SK-N-SH (cell line): ENCODE results near the gene CCDC177. TPM values are rescaled to one million over a fixed set of nuclear protein-coding genes. Genes with fewer than 3 reads are reported as not detected.

Source experiments
- CTCF ChIA-PET: fragments of 300-600, 350-600 bp; formaldehyde crosslinking; extraction: SDS; loops from one replicate; lab custom pipeline; 2021; lab: Yijun Ruan, JAX
- POLR2A ChIA-PET: fragments of 350-600 bp; sonication (Branson Sonifier 250); formaldehyde crosslinking; extraction: SDS; loops from one replicate; lab custom pipeline; 2020; ENCODE audit warnings: antibody characterized with exemption, inconsistent platforms; lab: Yijun Ruan, JAX
- DNase-seq: peaks from one replicate; pipeline ENCODE4 v3.0.0; 2012
- H2AFZ ChIP-seq: fragments of 200-600 bp; sonication (generic); 2 replicates; pipeline ENCODE4 v1.8.1; 2016; ENCODE audit warnings: antibody characterized with exemption, mild to moderate bottlenecking, low read depth
- H3F3A ChIP-seq: fragments of 200-600 bp; sonication (generic); replicated peaks from 2 replicates; pipeline ENCODE3; 2016; ENCODE audit warnings: antibody characterized with exemption, mild to moderate bottlenecking; ENCODE audit not compliant: insufficient read depth
- H3K27ac ChIP-seq, 2 experiments: fragments of 200-500 bp in 1 of 2; fragments of 200-600 bp in 1 of 2; sonication (Bioruptor generic) in 1 of 2; sonication (generic), shearing (Covaris generic) in 1 of 2; 2 replicates each; pipeline versions ENCODE4 v1.5.1 to v1.6.1; 2014 to 2016; ENCODE audit warnings: low read depth in 2 of 2, inconsistent platforms in 1 of 2, low read length in 1 of 2, mild to moderate bottlenecking in 1 of 2, mixed read lengths in 1 of 2
- H3K27me3 ChIP-seq: fragments of 200-600 bp; sonication (generic), shearing (Covaris generic); 2 replicates; pipeline ENCODE4 v1.6.1; 2016; ENCODE audit warnings: mixed run types; ENCODE audit not compliant: insufficient read depth
- H3K36me3 ChIP-seq, 2 experiments: fragments of 200-500 bp in 1 of 2; fragments of 200-600 bp in 1 of 2; sonication (Bioruptor generic) in 1 of 2; sonication (generic) in 1 of 2; replicated peaks in 1 of 2; 2 replicates each; pipeline versions ENCODE3 to v1.5.1; 2014 to 2016; ENCODE audit warnings: low read length in 1 of 2, mild to moderate bottlenecking in 1 of 2; ENCODE audit not compliant: insufficient read depth in 2 of 2, control insufficient read depth in 1 of 2
- H3K4me1 ChIP-seq, 2 experiments: fragments of 200-500 bp in 1 of 2; fragments of 200-600 bp in 1 of 2; sonication (Bioruptor generic) in 1 of 2; sonication (generic), shearing (Covaris generic) in 1 of 2; 2 replicates each; pipeline versions ENCODE4 v1.5.1 to v1.6.1; 2014 to 2016; ENCODE audit warnings: low read depth in 1 of 2, low read length in 1 of 2, mixed run types in 1 of 2; ENCODE audit not compliant: insufficient read depth in 2 of 2, control insufficient read depth in 1 of 2
- H3K4me2 ChIP-seq: fragments of 200-600 bp; sonication (generic), shearing (Covaris generic); 2 replicates; pipeline ENCODE4 v1.6.1; 2017; ENCODE audit warnings: mixed run types
- H3K4me3 ChIP-seq, 2 experiments: fragments of 200-500 bp in 1 of 2; fragments of 200-600 bp in 1 of 2; sonication (Bioruptor generic) in 1 of 2; sonication (generic), shearing (Covaris generic) in 1 of 2; 2 replicates each; pipeline versions ENCODE4 v1.5.1 to v1.8.1; 2014 to 2016; ENCODE audit warnings: low read depth in 2 of 2, inconsistent platforms in 1 of 2, low read length in 1 of 2, mild to moderate bottlenecking in 1 of 2, mixed read lengths in 1 of 2, moderate library complexity in 1 of 2
- H3K79me2 ChIP-seq: fragments of 200-600 bp; sonication (generic); 2 replicates; pipeline ENCODE4 v1.8.1; 2017; ENCODE audit warnings: mild to moderate bottlenecking; ENCODE audit not compliant: insufficient read depth
- H3K9ac ChIP-seq: fragments of 200-600 bp; sonication (generic); 2 replicates; pipeline ENCODE4 v1.6.1; 2017; ENCODE audit warnings: mixed run types
- H3K9me2 ChIP-seq: fragments of 200-600 bp; sonication (generic); 2 replicates; pipeline ENCODE4 v1.6.1; 2017; ENCODE audit warnings: mixed run types
- H3K9me3 ChIP-seq: fragments of 200-600 bp; sonication (generic); 2 replicates; pipeline ENCODE4 v1.6.1; 2017; ENCODE audit warnings: mixed run types, mild to moderate bottlenecking, moderate library complexity
- H4K20me1 ChIP-seq: fragments of 200-600 bp; sonication (generic); 2 replicates; pipeline ENCODE4 v1.6.1; 2017; ENCODE audit warnings: mild to moderate bottlenecking, mixed run types; ENCODE audit not compliant: insufficient read depth
- CTCF ChIP-seq: fragments of 200-600 bp; sonication (generic); IDR thresholded peaks from 2 replicates; pipeline ENCODE4 v1.6.1; 2017; ENCODE audit warnings: antibody characterized with exemption, mild to moderate bottlenecking, moderate library complexity
- EZH2phosphoT487 ChIP-seq: fragments of 200-600 bp; sonication (generic); IDR thresholded peaks from 2 replicates; pipeline ENCODE4 v1.6.1; 2017; ENCODE audit warnings: low read depth, mixed run types, mild to moderate bottlenecking, antibody characterized with exemption, moderate library complexity, borderline replicate concordance
- FOXM1 ChIP-seq: IDR thresholded peaks from 2 replicates; pipeline ENCODE4 v1.4.0; 2012; ENCODE audit warnings: low read depth, mild to moderate bottlenecking
- GATA2 ChIP-seq: sonication (generic); formaldehyde crosslinking; IDR thresholded peaks from 2 replicates; pipeline ENCODE4 v1.5.0; 2020; ENCODE audit warnings: mild to moderate bottlenecking, missing genetic modification reagents
- MAX ChIP-seq: IDR thresholded peaks from 2 replicates; pipeline ENCODE4 v1.4.0; 2012; ENCODE audit warnings: low read depth
- MEF2A ChIP-seq: IDR thresholded peaks from 2 replicates; pipeline ENCODE4 v1.4.0; 2012; ENCODE audit warnings: low read depth, borderline replicate concordance
- MXI1 ChIP-seq: IDR thresholded peaks from 2 replicates; pipeline ENCODE4 v1.6.1; 2012; ENCODE audit warnings: mild to moderate bottlenecking, low read depth, low read length, improper control_type of control experiment
- NRF1 ChIP-seq: IDR thresholded peaks from 2 replicates; pipeline ENCODE4 v1.6.1; 2012; ENCODE audit warnings: low read depth, mild to moderate bottlenecking, low read length
- PBX3 ChIP-seq: IDR thresholded peaks from 2 replicates; pipeline ENCODE4; 2012
- RAD21 ChIP-seq: IDR thresholded peaks from 2 replicates; pipeline ENCODE4 v1.6.1; 2012; ENCODE audit warnings: mild to moderate bottlenecking, low read length
- RCOR1 ChIP-seq: fragments of 150-350 bp; IDR thresholded peaks from 2 replicates; pipeline ENCODE4 v1.6.1; 2017; ENCODE audit warnings: antibody characterized with exemption, low read length
- RXRA ChIP-seq: IDR thresholded peaks from 2 replicates; pipeline ENCODE4 v1.4.0; 2012; ENCODE audit warnings: low read depth, mild to moderate bottlenecking, borderline replicate concordance
- SMC3 ChIP-seq: IDR thresholded peaks from 2 replicates; pipeline ENCODE4 v1.6.1; 2012; ENCODE audit warnings: low read depth, low read length, improper control_type of control experiment
- TCF12 ChIP-seq: IDR thresholded peaks from 2 replicates; pipeline ENCODE4 v1.4.0; 2012
- WGBS: methylation state at CpG from one replicate; pipeline ENCODE4 v1.1.6; 2017; ENCODE audit warnings: low lambda C conversion rate; 5-methylcytosine and 5-hydroxymethylcytosine counted together
- polyA plus RNA-seq, 3 experiments: library from polyadenylated mRNA; depleted of rRNA; stranded (reverse); fragments of >200 nt; gene quantifications; 2 replicates each; pipeline ENCODE4 v1.2.3, GENCODE V29; 2012
- TF ChIP-seq, protein P1 (sequence below): fragments of 150-350 bp; IDR thresholded peaks from 2 replicates; pipeline ENCODE4 v1.6.1; 2016; ENCODE audit warnings: mild to moderate bottlenecking, low read depth, low read length

CCDC177 gene
- polyA plus RNA-seq, 1 of the 3 experiments (the other 2 are of a cell fraction), result not detected

DNA sequence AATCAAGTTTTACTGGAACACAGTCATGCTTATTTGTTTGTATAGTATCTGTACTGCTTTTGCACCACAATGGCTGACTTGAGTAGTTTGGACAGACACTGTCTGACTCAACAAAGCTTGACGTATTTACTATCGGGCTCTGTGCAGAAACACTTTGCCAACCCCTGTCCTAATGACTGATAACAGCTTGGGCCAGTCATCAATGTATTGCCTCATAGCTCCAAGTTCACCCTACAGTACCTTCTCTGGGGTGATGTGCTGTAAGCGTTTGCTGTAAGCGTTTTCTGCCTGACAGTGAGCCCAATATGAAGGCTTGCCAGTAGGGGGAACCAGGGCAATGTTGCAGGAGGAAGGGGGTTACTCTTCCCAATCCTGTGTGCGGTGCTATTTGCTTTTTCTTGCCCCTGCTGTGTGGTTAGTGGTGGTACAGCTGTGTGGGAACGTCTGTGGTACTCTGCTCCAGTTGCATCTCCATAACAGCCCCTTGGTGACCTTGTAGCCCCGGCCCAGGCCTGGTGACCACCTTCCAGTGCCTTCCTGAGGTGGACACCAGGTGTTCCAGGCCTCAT is 5.4 kb upstream of the CCDC177 start:
- no peaks in the 10 kb centered on the region for H4K20me1 ChIP-seq
- no peaks in the 10 kb centered on the region for H3K4me1 ChIP-seq
- no peaks in the 10 kb centered on the region for H3K36me3 ChIP-seq
- H3K27me3 ChIP-seq, result peaks cover 6% of the 10 kb centered on the region; the same call in 1 of the 2 replicates
- no peaks in the 10 kb centered on the region for H3F3A ChIP-seq
- H3K9ac ChIP-seq, result no peak overlapping the region
- TF ChIP-seq, protein P1, sequence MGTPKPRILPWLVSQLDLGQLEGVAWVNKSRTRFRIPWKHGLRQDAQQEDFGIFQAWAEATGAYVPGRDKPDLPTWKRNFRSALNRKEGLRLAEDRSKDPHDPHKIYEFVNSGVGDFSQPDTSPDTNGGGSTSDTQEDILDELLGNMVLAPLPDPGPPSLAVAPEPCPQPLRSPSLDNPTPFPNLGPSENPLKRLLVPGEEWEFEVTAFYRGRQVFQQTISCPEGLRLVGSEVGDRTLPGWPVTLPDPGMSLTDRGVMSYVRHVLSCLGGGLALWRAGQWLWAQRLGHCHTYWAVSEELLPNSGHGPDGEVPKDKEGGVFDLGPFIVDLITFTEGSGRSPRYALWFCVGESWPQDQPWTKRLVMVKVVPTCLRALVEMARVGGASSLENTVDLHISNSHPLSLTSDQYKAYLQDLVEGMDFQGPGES, result no peak
- TF ChIP-seq SMC3, result 0 out of 2 replicates have a peak, but pooled peaks have one; percentile 15
- no peak for TF ChIP-seq RCOR1
- TF ChIP-seq GATA2 (CRISPR knock-in tag), result no peak
- peak; percentile 44 for TF ChIP-seq CTCF
- no peak for TF ChIP-seq MAX
- TF ChIP-seq MXI1, result no peak
- TF ChIP-seq TCF12, result no peak
- TF ChIP-seq EZH2phosphoT487, result no peak
- no peak for TF ChIP-seq NRF1
- peak; percentile 48 for TF ChIP-seq RAD21
- no peak for TF ChIP-seq RXRA
- TF ChIP-seq MEF2A, result no peak
- no peak for TF ChIP-seq FOXM1
- no peak for TF ChIP-seq PBX3
- ChIA-PET POLR2A (no interaction called here), CTCF (interaction anchor here (0.6 to 12.6 kb wide), 14 partner anchors 9 to 445 kb away, joined by 3 to 368 read pairs (median 4); no protein-coding TSS in a partner anchor)
- DNase-seq, result peak; percentile 40
- no peaks in the 10 kb centered on the region for H3K9me3 ChIP-seq
- H3K27ac ChIP-seq, result no peak overlapping the region
- H2AFZ ChIP-seq, result no peak overlapping the region
- 47% methylated on average over 6 of the region's 7 CpGs for WGBS
- no peak overlapping the region for H3K4me2 ChIP-seq
- no peaks in the 10 kb centered on the region for H3K9me2 ChIP-seq
- no peaks in the 10 kb centered on the region for H3K79me2 ChIP-seq
- no peak overlapping the region for H3K4me3 ChIP-seq
